H1 (cell line): Measurements from ENCODE around the gene IL21R. TPM values are rescaled to one million over a fixed set of nuclear protein-coding genes. Genes with fewer than 3 reads are reported as not detected.

Source experiments
- CTCF ChIA-PET: fragments of 300-600 bp; sonication (Branson Sonifier 250); formaldehyde crosslinking; loops from one replicate; lab custom pipeline; 2021; ENCODE audit not compliant: partially characterized antibody; lab: Charles Lee
- POLR2A ChIA-PET: fragments of 300-600 bp; sonication (Branson Sonifier 250); formaldehyde crosslinking; loops from one replicate; lab custom pipeline; 2021; ENCODE audit warnings: inconsistent platforms; ENCODE audit not compliant: partially characterized antibody; lab: Charles Lee
- DNase-seq, 2 experiments: peaks; one replicate each; pipeline versions ENCODE4 v3.0.0 to v3.0.0-alpha.2; 2010 to 2022; ENCODE audit warnings: low spot score in 2 of 2, low read depth in 1 of 2, mixed read lengths in 1 of 2
- FAIRE-seq: peaks from 2 replicates; lab custom pipeline; 2011; peaks lifted over from hg19 to GRCh38; lab: Jason Lieb, UNC
- H2AFZ ChIP-seq: 2 replicates; pipeline ENCODE4 v1.8.1; 2012; ENCODE audit warnings: low read length, inconsistent platforms
- H2AK5ac ChIP-seq: 2 replicates; pipeline ENCODE4 v1.6.1; 2013; ENCODE audit warnings: low read depth, low read length
- H2BK120ac ChIP-seq: replicated peaks from 2 replicates; pipeline ENCODE3; 2013; ENCODE audit warnings: low read depth, low read length, inconsistent platforms
- H2BK12ac ChIP-seq: 2 replicates; pipeline ENCODE4 v1.6.1; 2013; ENCODE audit warnings: low read depth, low read length
- H2BK15ac ChIP-seq: 2 replicates; pipeline ENCODE4 v1.6.1; 2013; ENCODE audit warnings: low read length
- H2BK20ac ChIP-seq: 2 replicates; pipeline ENCODE4 v1.6.1; 2013; ENCODE audit warnings: low read length
- H2BK5ac ChIP-seq: 2 replicates; pipeline ENCODE4 v1.6.1; 2013; ENCODE audit warnings: low read depth, low read length
- H3K14ac ChIP-seq: 2 replicates; pipeline ENCODE4 v1.6.1; 2013; ENCODE audit warnings: inconsistent platforms; ENCODE audit not compliant: insufficient read length
- H3K18ac ChIP-seq: 2 replicates; pipeline ENCODE4 v1.6.1; 2013; ENCODE audit warnings: low read length; ENCODE audit errors: extremely low read depth
- H3K23ac ChIP-seq: 2 replicates; pipeline ENCODE4 v1.6.1; 2013; ENCODE audit warnings: inconsistent platforms; ENCODE audit not compliant: insufficient read length
- H3K23me2 ChIP-seq: 2 replicates; pipeline ENCODE4 v1.6.1; 2013; ENCODE audit warnings: low read depth, low read length
- H3K27ac ChIP-seq: 2 replicates; pipeline ENCODE4 v1.6.1; 2011; ENCODE audit warnings: low read depth, low read length, inconsistent platforms
- H3K27me3 ChIP-seq, 4 experiments: replicated peaks in 1 of 4; 1 replicate in 1 of 4; 2 replicates in 3 of 4; pipeline versions ENCODE4 v1.6.1 to v1.8.1; 2011 to 2013; ENCODE audit warnings: low read length in 3 of 4, mild to moderate bottlenecking in 3 of 4, inconsistent platforms in 2 of 4, mixed read lengths in 2 of 4, moderate library complexity in 1 of 4; ENCODE audit not compliant: control insufficient read depth in 3 of 4, insufficient read depth in 3 of 4; ENCODE audit errors: extremely low read depth in 1 of 4
- H3K36me3 ChIP-seq, 4 experiments: 2 replicates each; pipeline versions ENCODE4 v1.6.1 to v1.8.1; 2011 to 2013; ENCODE audit warnings: mild to moderate bottlenecking in 4 of 4, low read length in 3 of 4, moderate library complexity in 2 of 4, control low read depth in 1 of 4, inconsistent platforms in 1 of 4; ENCODE audit not compliant: insufficient read depth in 4 of 4, control insufficient read depth in 2 of 4
- H3K4ac ChIP-seq: replicated peaks from 2 replicates; pipeline ENCODE3; 2013; ENCODE audit warnings: low read length, low read depth, mixed read lengths, inconsistent platforms; ENCODE audit not compliant: insufficient read length
- H3K4me1 ChIP-seq, 4 experiments: replicated peaks in 1 of 4; 1 replicate in 1 of 4; 2 replicates in 3 of 4; pipeline versions ENCODE4 v1.6.1 to v1.8.1; 2011 to 2013; ENCODE audit warnings: low read length in 3 of 4, inconsistent platforms in 2 of 4, mixed read lengths in 1 of 4; ENCODE audit not compliant: insufficient read depth in 4 of 4, control insufficient read depth in 3 of 4
- H3K4me2 ChIP-seq, 2 experiments: 2 replicates each; pipeline versions ENCODE4 v1.6.1 to v1.8.1; 2011 to 2013; ENCODE audit warnings: low read depth in 2 of 2, low read length in 2 of 2, control low read depth in 1 of 2, inconsistent platforms in 1 of 2, mild to moderate bottlenecking in 1 of 2; ENCODE audit not compliant: insufficient read depth in 1 of 2
- H3K4me3 ChIP-seq, 4 experiments: fragments of 200-600, 300-600 bp in 1 of 4; sonication (generic), shearing (Covaris generic), sonication (Bioruptor Twin) in 1 of 4; 2 replicates each; pipeline versions ENCODE4 v1.5.1 to v1.8.1; 2011 to 2016; ENCODE audit warnings: low read length in 4 of 4, low read depth in 3 of 4, control low read depth in 2 of 4, inconsistent platforms in 2 of 4, mild to moderate bottlenecking in 2 of 4, mixed read lengths in 1 of 4, moderate library complexity in 1 of 4; ENCODE audit not compliant: insufficient read depth in 2 of 4; ENCODE audit errors: extremely low read depth in 1 of 4
- H3K56ac ChIP-seq: replicated peaks from 2 replicates; pipeline ENCODE3; 2013; ENCODE audit warnings: low read depth, mild to moderate bottlenecking, mixed read lengths, low read length, inconsistent platforms; ENCODE audit not compliant: insufficient read length
- H3K79me1 ChIP-seq: 2 replicates; pipeline ENCODE4 v1.6.1; 2013; ENCODE audit warnings: low read depth, low read length, control low read depth
- H3K79me2 ChIP-seq, 2 experiments: 2 replicates each; pipeline versions ENCODE4 v1.6.1 to v1.8.1; 2012 to 2013; ENCODE audit warnings: low read length in 2 of 2, mild to moderate bottlenecking in 2 of 2, inconsistent platforms in 1 of 2; ENCODE audit not compliant: insufficient read depth in 2 of 2, control insufficient read depth in 1 of 2
- H3K9ac ChIP-seq, 4 experiments: replicated peaks in 1 of 4; 1 replicate in 1 of 4; 2 replicates in 3 of 4; pipeline versions ENCODE4 v1.6.1 to v1.8.1; 2011 to 2013; ENCODE audit warnings: low read depth in 3 of 4, low read length in 3 of 4, control low read depth in 2 of 4, mild to moderate bottlenecking in 2 of 4, moderate library complexity in 2 of 4, inconsistent platforms in 1 of 4; ENCODE audit errors: extremely low read depth in 1 of 4
- H3K9me3 ChIP-seq, 2 experiments: 2 replicates each; pipeline versions ENCODE4 v1.6.1 to v1.8.1; 2012 to 2013; ENCODE audit warnings: mild to moderate bottlenecking in 2 of 2, moderate library complexity in 2 of 2, control low read depth in 1 of 2, inconsistent platforms in 1 of 2, low read depth in 1 of 2, low read length in 1 of 2, mixed read lengths in 1 of 2; ENCODE audit not compliant: insufficient read depth in 2 of 2
- H4K20me1 ChIP-seq, 2 experiments: replicated peaks in 1 of 2; 2 replicates each; pipeline versions ENCODE3 to v1.8.1; 2011 to 2013; ENCODE audit warnings: inconsistent platforms in 2 of 2, low read length in 2 of 2, mild to moderate bottlenecking in 1 of 2; ENCODE audit not compliant: insufficient read depth in 2 of 2, control insufficient read depth in 1 of 2
- H4K5ac ChIP-seq: 2 replicates; pipeline ENCODE4 v1.6.1; 2013; ENCODE audit warnings: low read length, low read depth, mixed read lengths, inconsistent platforms; ENCODE audit not compliant: insufficient read length
- H4K8ac ChIP-seq: 2 replicates; pipeline ENCODE4 v1.8.0; 2013; ENCODE audit warnings: mild to moderate bottlenecking, moderate library complexity, low read length, inconsistent platforms; ENCODE audit not compliant: insufficient read depth; ENCODE audit errors: extremely low read depth
- H4K91ac ChIP-seq: replicated peaks from 2 replicates; pipeline ENCODE3; 2013; ENCODE audit warnings: low read length, mixed read lengths, inconsistent platforms; ENCODE audit not compliant: insufficient read length
- BACH1 ChIP-seq: IDR thresholded peaks from 2 replicates; pipeline ENCODE4 v1.6.1; 2012; ENCODE audit warnings: low read length, improper control_type of control experiment
- BRCA1 ChIP-seq: IDR thresholded peaks from 2 replicates; pipeline ENCODE4 v1.6.1; 2012; ENCODE audit warnings: low read depth, low read length, improper control_type of control experiment
- EZH2 ChIP-seq: fragments of 200-600 bp; sonication (generic); IDR thresholded peaks from 2 replicates; pipeline ENCODE4 v1.7.1; 2012; ENCODE audit warnings: low read depth, mild to moderate bottlenecking, moderate library complexity, low read length, inconsistent platforms; ENCODE audit not compliant: severe bottlenecking
- GTF2F1 ChIP-seq: IDR thresholded peaks from 2 replicates; pipeline ENCODE4 v1.6.1; 2012; ENCODE audit warnings: low read depth, low read length, improper control_type of control experiment, borderline replicate concordance
- NRF1 ChIP-seq: IDR thresholded peaks from 2 replicates; pipeline ENCODE4 v1.6.1; 2011; ENCODE audit warnings: mild to moderate bottlenecking, low read depth, low read length, improper control_type of control experiment
- RAD21 ChIP-seq, 2 experiments: IDR thresholded peaks in 1 of 2; conservative IDR thresholded peaks in 1 of 2; 2 replicates each; pipeline ENCODE4 v1.6.1; 2011; ENCODE audit warnings: low read depth in 2 of 2, low read length in 2 of 2, improper control_type of control experiment in 1 of 2, inconsistent platforms in 1 of 2, mild to moderate bottlenecking in 1 of 2, moderate library complexity in 1 of 2
- RBBP5 ChIP-seq: IDR thresholded peaks from 2 replicates; pipeline ENCODE4 v1.7.1; 2012; ENCODE audit warnings: low read depth, mild to moderate bottlenecking, inconsistent platforms, low read length, moderate library complexity, borderline replicate concordance
- TEAD4 ChIP-seq: IDR thresholded peaks from 2 replicates; pipeline ENCODE4 v1.6.1; 2012; ENCODE audit warnings: low read depth, low read length, inconsistent platforms, mixed read lengths
- WGBS, 2 experiments: shearing (Covaris generic) in 1 of 2; methylation state at CpG; one replicate each; pipeline versions ENCODE4 v1.1.6 to v1.1.7; 2013 to 2015; ENCODE audit warnings: low lambda C conversion rate in 2 of 2, mixed read lengths in 2 of 2, inconsistent platforms in 1 of 2, low coverage in 1 of 2, missing lambda C conversion rate in 1 of 2; ENCODE audit not compliant: insufficient replicate concordance in 2 of 2, insufficient coverage in 1 of 2, insufficient read length in 1 of 2; ENCODE audit errors: extremely low coverage in 1 of 2, missing lambda C conversion rate in 1 of 2; 5-methylcytosine and 5-hydroxymethylcytosine counted together
- polyA plus RNA-seq, 7 experiments: library from polyadenylated mRNA; depleted of rRNA in 3 of 7; stranded (reverse) in 5 of 7; unstranded in 2 of 7; fragments of >200 nt in 5 of 7; fragments of 200-250 nt in 2 of 7; gene quantifications; 1 replicate in 5 of 7; 2 replicates in 1 of 7; 4 replicates in 1 of 7; pipeline versions ENCODE4 v1.2.1 to v1.2.3, GENCODE V29; 2011 to 2013; ENCODE audit warnings: missing spikeins in 2 of 7, mixed read lengths in 2 of 7
- total RNA-seq: library from RNA; stranded (reverse); fragmentation: NEBNext Ultra II Directional; extraction: Animal tissue kit (Norgen Biotek cat#: 25700); gene quantifications from 2 replicates; pipeline ENCODE4 v1.2.1, GENCODE V29; 2021

Gene IL21R
- total and polyA plus RNA-seq, 2 of the 8 experiments (the other 6 are each of a cell fraction or from before 2014, with no cell fraction given) = 0.34 to 0.70 TPM

GRCh38 chr16:27486344-27486743, 84.4 kb downstream of the IL21R start:
- Histone ChIP-seq H2BK15ac (no peak overlapping the region), H2AK5ac (no peak overlapping the region), H3K27me3 (no peaks in the 10 kb centered on the region), H3K79me1 (no peaks in the 10 kb centered on the region; the same call in 1 of the 2 replicates), H3K4ac (no peak overlapping the region), H3K4me2 (no peak overlapping the region), H3K36me3 (peaks cover 53 to 97% (median 83%) of the 10 kb centered on the region in 4 experiments), H4K8ac (no peak overlapping the region), H3K18ac (no peak overlapping the region), H3K23me2 (no peaks in the 10 kb centered on the region), H2BK5ac (no peak overlapping the region), H3K56ac (no peak overlapping the region), H3K9ac (no peak overlapping the region), H4K5ac (no peak overlapping the region), H4K20me1 (peaks cover 8 to 10% of the 10 kb centered on the region in 2 experiments), H3K27ac (no peak overlapping the region), H2BK120ac (no peak overlapping the region), H4K91ac (no peak overlapping the region), H3K4me1 (no peaks in the 10 kb centered on the region), H3K79me2 (no peaks in the 10 kb centered on the region), H2BK12ac (no peak overlapping the region), H3K14ac (no peak overlapping the region), H2BK20ac (no peak overlapping the region), H3K9me3 (no peaks in the 10 kb centered on the region), H3K4me3 (no peak overlapping the region), H3K23ac (no peak overlapping the region), H2AFZ (no peak overlapping the region)
- TF ChIP-seq GTF2F1 (no peak), TEAD4 (no peak), BACH1 (no peak), EZH2 (no peak), RBBP5 (no peak), BRCA1 (no peak), RAD21 (IDR thresholded peaks at IDR 0.05 in 1 of 2, conservative IDR thresholded peaks at IDR 0.05 in 1 of 2; ENCODE audit: low read depth in 2 of 2, low read length in 2 of 2) (no peak), NRF1 (no peak)
- 96% methylated on average over 8 of the region's 8 CpGs; no CpG with 5 or more reads in 1 of the 2 experiments for WGBS, 2 experiments
- no peak for DNase-seq
- no peak for FAIRE-seq
- POLR2A ChIA-PET = no interaction called here
- CTCF ChIA-PET = interaction anchor here (1.5 to 1.9 kb wide), 2 partner anchors 24 to 30 kb away, joined by 3 to 7 read pairs; no protein-coding TSS in a partner anchor
